ENCODE measurements around the gene NUP188.

NUP188 gene

GRCh38 chr9:128940946-128941755, 6.3 kb upstream of the NUP188 start:
- TF ChIP-seq CTCF (IDR thresholded peaks at IDR 0.05), result no peak

- TF ChIP-seq CTCF (IDR thresholded peaks at IDR 0.05), result no peak
Observed at GRCh38 chr9:128943832-128944620, 3.5 kb upstream of the NUP188 start.

GRCh38 chr9:128945798-128946501, 1.5 kb upstream of the NUP188 start:
- TF ChIP-seq CTCF (IDR thresholded peaks at IDR 0.05), result no peak

- TF ChIP-seq CTCF (IDR thresholded peaks at IDR 0.05), result no peak
Observed at GRCh38 chr9:128946571-128947276, 775 bp upstream of the NUP188 start.

- no peak for TF ChIP-seq CTCF (IDR thresholded peaks at IDR 0.05)
Observed at GRCh38 chr9:128947277-128947526, 297 bp upstream of the NUP188 start.

GRCh38 chr9:128969491-128969890, 22.0 kb downstream of the NUP188 start:
- no peak for TF ChIP-seq CTCF (IDR thresholded peaks at IDR 0.05)

GRCh38 chr9:128972956-128973355, 25.5 kb downstream of the NUP188 start:
- TF ChIP-seq CTCF (IDR thresholded peaks at IDR 0.05), result no peak

Data from LNCAP (cell line).